SK-N-SH (cell line): ENCODE data around the gene MMP3. TPM values are rescaled to one million over a fixed set of nuclear protein-coding genes. Genes with fewer than 3 reads are reported as not detected.

Experiments used
- CTCF ChIA-PET: fragments of 300-600, 350-600 bp; formaldehyde crosslinking; extraction: SDS; loops from one replicate; lab custom pipeline; 2021; lab: Yijun Ruan, JAX
- POLR2A ChIA-PET: fragments of 350-600 bp; sonication (Branson Sonifier 250); formaldehyde crosslinking; extraction: SDS; loops from one replicate; lab custom pipeline; 2020; ENCODE audit warnings: antibody characterized with exemption, inconsistent platforms; lab: Yijun Ruan, JAX
- DNase-seq: peaks from one replicate; pipeline ENCODE4 v3.0.0; 2012
- H2AFZ ChIP-seq: fragments of 200-600 bp; sonication (generic); 2 replicates; pipeline ENCODE4 v1.8.1; 2016; ENCODE audit warnings: antibody characterized with exemption, mild to moderate bottlenecking, low read depth
- H3F3A ChIP-seq: fragments of 200-600 bp; sonication (generic); replicated peaks from 2 replicates; pipeline ENCODE3; 2016; ENCODE audit warnings: antibody characterized with exemption, mild to moderate bottlenecking; ENCODE audit not compliant: insufficient read depth
- H3K27ac ChIP-seq, 2 experiments: fragments of 200-500 bp in 1 of 2; fragments of 200-600 bp in 1 of 2; sonication (Bioruptor generic) in 1 of 2; sonication (generic), shearing (Covaris generic) in 1 of 2; 2 replicates each; pipeline versions ENCODE4 v1.5.1 to v1.6.1; 2014 to 2016; ENCODE audit warnings: low read depth in 2 of 2, inconsistent platforms in 1 of 2, low read length in 1 of 2, mild to moderate bottlenecking in 1 of 2, mixed read lengths in 1 of 2
- H3K27me3 ChIP-seq: fragments of 200-600 bp; sonication (generic), shearing (Covaris generic); 2 replicates; pipeline ENCODE4 v1.6.1; 2016; ENCODE audit warnings: mixed run types; ENCODE audit not compliant: insufficient read depth
- H3K36me3 ChIP-seq, 2 experiments: fragments of 200-500 bp in 1 of 2; fragments of 200-600 bp in 1 of 2; sonication (Bioruptor generic) in 1 of 2; sonication (generic) in 1 of 2; replicated peaks in 1 of 2; 2 replicates each; pipeline versions ENCODE3 to v1.5.1; 2014 to 2016; ENCODE audit warnings: low read length in 1 of 2, mild to moderate bottlenecking in 1 of 2; ENCODE audit not compliant: insufficient read depth in 2 of 2, control insufficient read depth in 1 of 2
- H3K4me1 ChIP-seq, 2 experiments: fragments of 200-500 bp in 1 of 2; fragments of 200-600 bp in 1 of 2; sonication (Bioruptor generic) in 1 of 2; sonication (generic), shearing (Covaris generic) in 1 of 2; 2 replicates each; pipeline versions ENCODE4 v1.5.1 to v1.6.1; 2014 to 2016; ENCODE audit warnings: low read depth in 1 of 2, low read length in 1 of 2, mixed run types in 1 of 2; ENCODE audit not compliant: insufficient read depth in 2 of 2, control insufficient read depth in 1 of 2
- H3K4me2 ChIP-seq: fragments of 200-600 bp; sonication (generic), shearing (Covaris generic); 2 replicates; pipeline ENCODE4 v1.6.1; 2017; ENCODE audit warnings: mixed run types
- H3K4me3 ChIP-seq, 2 experiments: fragments of 200-500 bp in 1 of 2; fragments of 200-600 bp in 1 of 2; sonication (Bioruptor generic) in 1 of 2; sonication (generic), shearing (Covaris generic) in 1 of 2; 2 replicates each; pipeline versions ENCODE4 v1.5.1 to v1.8.1; 2014 to 2016; ENCODE audit warnings: low read depth in 2 of 2, inconsistent platforms in 1 of 2, low read length in 1 of 2, mild to moderate bottlenecking in 1 of 2, mixed read lengths in 1 of 2, moderate library complexity in 1 of 2
- H3K79me2 ChIP-seq: fragments of 200-600 bp; sonication (generic); 2 replicates; pipeline ENCODE4 v1.8.1; 2017; ENCODE audit warnings: mild to moderate bottlenecking; ENCODE audit not compliant: insufficient read depth
- H3K9ac ChIP-seq: fragments of 200-600 bp; sonication (generic); 2 replicates; pipeline ENCODE4 v1.6.1; 2017; ENCODE audit warnings: mixed run types
- H3K9me2 ChIP-seq: fragments of 200-600 bp; sonication (generic); 2 replicates; pipeline ENCODE4 v1.6.1; 2017; ENCODE audit warnings: mixed run types
- H3K9me3 ChIP-seq: fragments of 200-600 bp; sonication (generic); 2 replicates; pipeline ENCODE4 v1.6.1; 2017; ENCODE audit warnings: mixed run types, mild to moderate bottlenecking, moderate library complexity
- H4K20me1 ChIP-seq: fragments of 200-600 bp; sonication (generic); 2 replicates; pipeline ENCODE4 v1.6.1; 2017; ENCODE audit warnings: mild to moderate bottlenecking, mixed run types; ENCODE audit not compliant: insufficient read depth
- CHD2 ChIP-seq: fragments of 150-350 bp; IDR thresholded peaks from 2 replicates; pipeline ENCODE4 v1.6.1; 2018; ENCODE audit warnings: low read length; ENCODE audit not compliant: partially characterized antibody
- EP300 ChIP-seq, 2 experiments: IDR thresholded peaks; 2 replicates each; pipeline versions ENCODE4 v1.4.0 to v1.6.1; 2012; ENCODE audit warnings: borderline replicate concordance in 1 of 2, low read depth in 1 of 2, low read length in 1 of 2
- FOSL2 ChIP-seq: IDR thresholded peaks from 2 replicates; pipeline ENCODE4 v1.4.0; 2012; ENCODE audit warnings: low read depth, mild to moderate bottlenecking, moderate library complexity, borderline replicate concordance
- GATA2 ChIP-seq: sonication (generic); formaldehyde crosslinking; IDR thresholded peaks from 2 replicates; pipeline ENCODE4 v1.5.0; 2020; ENCODE audit warnings: mild to moderate bottlenecking, missing genetic modification reagents
- IRF3 ChIP-seq: fragments of 150-350 bp; IDR thresholded peaks from 2 replicates; pipeline ENCODE4 v1.6.1; 2016; ENCODE audit warnings: mild to moderate bottlenecking, low read depth, low read length
- JUND ChIP-seq: IDR thresholded peaks from 2 replicates; pipeline ENCODE4 v1.4.0; 2012
- MAX ChIP-seq: IDR thresholded peaks from 2 replicates; pipeline ENCODE4 v1.4.0; 2012; ENCODE audit warnings: low read depth
- MXI1 ChIP-seq: IDR thresholded peaks from 2 replicates; pipeline ENCODE4 v1.6.1; 2012; ENCODE audit warnings: mild to moderate bottlenecking, low read depth, low read length, improper control_type of control experiment
- NFIC ChIP-seq: IDR thresholded peaks from 2 replicates; pipeline ENCODE4 v1.4.0; 2012; ENCODE audit warnings: borderline replicate concordance
- NRF1 ChIP-seq: IDR thresholded peaks from 2 replicates; pipeline ENCODE4 v1.6.1; 2012; ENCODE audit warnings: low read depth, mild to moderate bottlenecking, low read length
- PBX3 ChIP-seq: IDR thresholded peaks from 2 replicates; pipeline ENCODE4; 2012
- POLR2AphosphoS5 ChIP-seq: IDR thresholded peaks from 2 replicates; pipeline ENCODE4 v1.6.1; 2012; ENCODE audit warnings: low read depth, low read length
- RCOR1 ChIP-seq: fragments of 150-350 bp; IDR thresholded peaks from 2 replicates; pipeline ENCODE4 v1.6.1; 2017; ENCODE audit warnings: antibody characterized with exemption, low read length
- REST ChIP-seq: IDR thresholded peaks from 2 replicates; pipeline ENCODE4 v1.6.1; 2012; ENCODE audit warnings: mild to moderate bottlenecking, low read depth, low read length, moderate library complexity
- RFX5 ChIP-seq: IDR thresholded peaks from 2 replicates; pipeline ENCODE4 v1.6.1; 2012; ENCODE audit warnings: mild to moderate bottlenecking, improper control_type of control experiment, low read length
- SIN3A ChIP-seq: IDR thresholded peaks from 2 replicates; pipeline ENCODE4 v1.6.1; 2012; ENCODE audit warnings: low read depth, mild to moderate bottlenecking, low read length, moderate library complexity, borderline replicate concordance
- SMC3 ChIP-seq: IDR thresholded peaks from 2 replicates; pipeline ENCODE4 v1.6.1; 2012; ENCODE audit warnings: low read depth, low read length, improper control_type of control experiment
- TCF12 ChIP-seq: IDR thresholded peaks from 2 replicates; pipeline ENCODE4 v1.4.0; 2012
- TEAD4 ChIP-seq: IDR thresholded peaks from 2 replicates; pipeline ENCODE4 v1.4.0; 2012; ENCODE audit warnings: mild to moderate bottlenecking, borderline replicate concordance; ENCODE audit not compliant: insufficient read depth
- USF1 ChIP-seq: IDR thresholded peaks from 2 replicates; pipeline ENCODE4 v1.4.0; 2012; ENCODE audit warnings: low read depth, borderline replicate concordance
- USF2 ChIP-seq: fragments of 150-350 bp; IDR thresholded peaks from 2 replicates; pipeline ENCODE4 v1.6.1; 2017; ENCODE audit warnings: antibody characterized with exemption, low read length, low read depth, borderline replicate concordance
- WGBS: methylation state at CpG from one replicate; pipeline ENCODE4 v1.1.6; 2017; ENCODE audit warnings: low lambda C conversion rate; 5-methylcytosine and 5-hydroxymethylcytosine counted together
- polyA plus RNA-seq, 3 experiments: library from polyadenylated mRNA; depleted of rRNA; stranded (reverse); fragments of >200 nt; gene quantifications; 2 replicates each; pipeline ENCODE4 v1.2.3, GENCODE V29; 2012

MMP3 gene
- polyA plus RNA-seq, 1 of the 3 experiments (the other 2 are of a cell fraction): 39.3 TPM

GRCh38 chr11:102806296-102806695 lies 37.1 kb downstream of the MMP3 start (continued):
- TF ChIP-seq REST: no peak
- peak; percentile 29; the same call in 1 of the 2 replicates for TF ChIP-seq TCF12
- no peak for TF ChIP-seq CHD2

GRCh38 chr11:102802341-102802740 lies 41.1 kb downstream of the MMP3 start:
- Histone ChIP-seq H3K4me1 (peaks cover 0 to 10% of the 10 kb centered on the region in 2 experiments; a peak in 2 of 4 replicates), H3K27ac (peak overlapping the region; percentile 20 to 71; a peak in 3 of 4 replicates), H3F3A (peaks cover 22% of the 10 kb centered on the region), H3K4me2 (no peak overlapping the region; the same call in 1 of the 2 replicates), H3K9me3 (no peaks in the 10 kb centered on the region), H3K27me3 (no peaks in the 10 kb centered on the region), H3K36me3 (no peaks in the 10 kb centered on the region), H3K4me3 (no peak overlapping the region), H4K20me1 (no peaks in the 10 kb centered on the region), H2AFZ (no peak overlapping the region), H3K9me2 (no peaks in the 10 kb centered on the region), H3K9ac (no peak overlapping the region), H3K79me2 (no peaks in the 10 kb centered on the region)
- ChIA-PET CTCF (no interaction called here), POLR2A (no interaction called here)
- 0% methylated on average over 2 of the region's 2 CpGs for WGBS
- no peak for DNase-seq
- no peak for TF ChIP-seq MXI1
- peak; percentile 63; the same call in 1 of the 2 replicates for TF ChIP-seq USF1
- peak; percentile 76 for TF ChIP-seq PBX3
- peak in 1 of 2 experiments; percentile 73; a peak in 1 of 4 replicates for TF ChIP-seq EP300 (IDR thresholded peaks at IDR 0.05; ENCODE audit: borderline replicate concordance in 1 of 2, low read depth in 1 of 2, low read length in 1 of 2)
- TF ChIP-seq SMC3: no peak
- TF ChIP-seq JUND: 0 out of 2 replicates have a peak, but pooled peaks have one; percentile 54
- no peak for TF ChIP-seq RFX5
- peak; percentile 52; the same call in 1 of the 2 replicates for TF ChIP-seq SIN3A
- peak; percentile 72 for TF ChIP-seq NFIC
- peak; percentile 84; the same call in 1 of the 2 replicates for TF ChIP-seq MAX
- no peak for TF ChIP-seq IRF3
- no peak for TF ChIP-seq RCOR1
- TF ChIP-seq TEAD4: no peak
- TF ChIP-seq NRF1: no peak
- no peak for TF ChIP-seq USF2
- no peak for TF ChIP-seq POLR2AphosphoS5
- TF ChIP-seq FOSL2: peak; percentile 74; the same call in 1 of the 2 replicates
- no peak for TF ChIP-seq GATA2
- peak; percentile 81 for TF ChIP-seq TCF12
